HG03175 (cell line): ENCODE data around the gene SHQ1.

Experiments
- ATAC-seq: cut with Tn5 transposase; IDR thresholded peaks from one replicate; pipeline ENCODE4 v1.9.1; 2021; ENCODE audit warnings: mild to moderate bottlenecking, moderate library complexity; ENCODE audit not compliant: unreplicated experiment

SHQ1 gene

GRCh38 chr3:72847751-72848702, at the start of gene SHQ1:
Gene SHQ1 (minus strand): TSS chr3:72848445. CDS start chr3:72848340, 105 bp downstream.
- ATAC-seq: peak; percentile 93

DNA sequence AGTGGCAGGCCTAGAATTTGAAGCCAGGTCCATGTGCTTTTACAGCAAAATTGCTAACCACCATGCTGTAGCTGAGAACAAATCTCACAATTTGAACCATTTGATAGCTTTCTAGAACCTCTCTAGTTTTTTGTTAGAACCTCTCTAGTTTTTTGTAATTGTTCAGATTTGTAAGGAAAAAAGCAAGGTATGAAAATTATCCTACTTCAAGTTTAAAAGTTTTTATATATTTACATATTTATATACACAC, 49.4 kb upstream of the SHQ1 start:
- ATAC-seq: no peak

DNA sequence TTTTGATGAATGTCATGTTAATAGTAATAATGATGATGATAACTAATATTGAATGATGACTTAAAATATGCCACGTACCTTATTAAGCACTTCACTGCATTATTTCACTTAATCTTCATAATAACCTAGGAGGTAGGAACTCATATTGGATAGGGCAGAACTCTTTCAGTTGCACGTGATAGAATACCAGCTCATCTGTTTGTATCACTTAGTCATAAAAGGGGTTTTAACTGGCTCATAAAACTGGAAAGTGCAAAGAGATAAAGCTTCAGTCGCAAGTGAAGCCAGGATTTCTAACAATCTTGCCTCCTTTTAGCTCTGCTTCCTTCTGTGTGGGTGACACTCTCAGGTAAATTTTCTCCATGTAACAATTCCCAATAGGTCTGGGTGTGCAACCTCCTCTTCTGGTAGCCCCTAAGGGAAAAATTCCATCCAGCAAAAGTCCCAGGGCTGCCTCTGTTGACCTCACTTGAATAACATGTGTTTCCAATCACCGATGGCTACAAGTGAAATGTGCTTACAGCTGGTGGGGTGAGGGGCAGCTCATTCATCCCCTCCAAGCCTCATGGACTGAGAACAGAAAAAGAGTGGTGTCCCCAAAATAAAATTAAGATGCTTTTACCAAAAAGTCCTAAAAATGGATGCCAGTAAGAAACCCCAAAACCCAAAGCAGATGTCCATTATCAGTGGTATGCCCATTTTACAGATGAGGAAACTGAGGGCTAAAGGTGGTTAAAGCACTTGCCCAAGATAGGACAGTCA, 48.9 kb upstream of the SHQ1 start:
- ATAC-seq: no peak

DNA sequence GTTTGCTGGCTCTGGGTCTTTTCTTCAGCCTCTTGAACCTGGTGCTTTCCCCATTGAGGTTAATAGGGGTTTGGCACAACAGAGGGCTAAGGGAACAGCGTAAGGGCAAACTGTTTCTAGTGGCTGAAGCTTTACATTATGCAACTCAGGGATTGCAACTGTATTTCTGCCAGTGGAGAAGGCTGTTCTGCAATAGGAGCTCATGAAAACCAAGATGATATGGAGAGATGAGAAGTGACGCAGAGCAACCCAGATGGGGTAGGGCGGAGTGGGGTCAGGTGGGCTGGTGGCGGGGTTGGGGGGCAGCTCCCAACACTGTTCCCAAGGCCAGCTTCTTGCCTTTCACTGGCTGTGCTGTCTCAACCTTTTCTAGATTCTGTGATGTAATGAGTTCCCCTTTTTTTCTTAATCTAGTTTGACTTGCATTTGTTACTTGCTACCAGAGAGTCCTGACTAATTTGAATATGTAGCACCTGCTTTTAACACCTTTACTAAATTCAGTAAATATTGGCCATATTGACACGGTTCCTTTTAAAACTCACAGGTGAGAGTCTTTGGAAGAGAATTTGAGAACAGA, 46.8 kb upstream of the SHQ1 start:
- no peak for ATAC-seq

DNA sequence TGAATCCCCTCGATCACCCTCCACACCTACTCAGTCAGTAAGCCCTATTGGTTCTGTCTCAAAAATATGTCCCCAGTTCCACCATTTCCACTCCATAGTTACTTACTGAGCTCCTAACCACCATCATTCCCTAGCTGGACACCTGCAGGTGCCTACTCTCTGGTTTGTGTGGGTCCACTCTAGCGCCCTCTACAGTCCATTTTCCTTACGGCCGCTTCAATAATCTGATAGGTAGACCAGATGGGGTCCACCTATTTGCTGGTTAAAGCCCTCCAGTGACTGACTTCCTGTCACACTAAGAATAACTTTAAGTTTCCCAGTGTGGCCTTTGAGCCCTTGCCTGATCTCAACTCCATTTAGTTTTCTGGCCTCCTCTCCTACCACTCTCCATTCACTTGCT, 44.6 kb upstream of the SHQ1 start:
- ATAC-seq: no peak

DNA sequence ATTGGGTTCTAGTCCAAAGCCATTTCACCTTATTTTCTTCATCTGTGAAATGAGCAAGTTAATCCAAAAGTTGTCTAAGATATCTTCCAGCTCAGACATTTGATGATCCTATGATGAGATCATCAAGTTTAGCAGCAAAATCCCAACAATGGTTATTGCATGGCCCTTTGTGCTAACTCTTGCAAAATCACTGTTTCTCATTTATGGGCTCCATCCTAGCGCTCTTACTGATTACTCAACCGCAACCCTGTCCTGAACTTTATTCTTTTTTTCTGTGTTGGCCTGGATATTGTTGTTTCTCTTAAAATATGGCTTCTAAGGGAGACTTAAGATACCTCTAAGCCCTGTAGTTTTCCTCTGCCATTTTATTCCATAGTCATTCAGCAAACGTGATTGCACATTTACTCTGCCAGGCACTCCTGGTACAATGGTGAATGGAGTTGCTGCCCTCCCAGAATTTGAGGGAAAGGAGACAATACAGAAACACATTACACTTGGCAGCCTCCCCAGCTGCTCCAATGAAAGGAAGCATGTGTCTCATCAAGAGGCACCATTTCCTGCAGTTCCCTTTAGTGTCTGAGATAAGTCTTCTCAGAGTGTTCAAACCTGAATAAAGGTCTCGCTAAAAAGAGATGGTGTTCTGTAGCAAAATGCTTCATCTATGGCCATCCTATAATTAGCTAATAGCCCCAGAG, 44.0 kb upstream of the SHQ1 start:
- no peak for ATAC-seq

DNA sequence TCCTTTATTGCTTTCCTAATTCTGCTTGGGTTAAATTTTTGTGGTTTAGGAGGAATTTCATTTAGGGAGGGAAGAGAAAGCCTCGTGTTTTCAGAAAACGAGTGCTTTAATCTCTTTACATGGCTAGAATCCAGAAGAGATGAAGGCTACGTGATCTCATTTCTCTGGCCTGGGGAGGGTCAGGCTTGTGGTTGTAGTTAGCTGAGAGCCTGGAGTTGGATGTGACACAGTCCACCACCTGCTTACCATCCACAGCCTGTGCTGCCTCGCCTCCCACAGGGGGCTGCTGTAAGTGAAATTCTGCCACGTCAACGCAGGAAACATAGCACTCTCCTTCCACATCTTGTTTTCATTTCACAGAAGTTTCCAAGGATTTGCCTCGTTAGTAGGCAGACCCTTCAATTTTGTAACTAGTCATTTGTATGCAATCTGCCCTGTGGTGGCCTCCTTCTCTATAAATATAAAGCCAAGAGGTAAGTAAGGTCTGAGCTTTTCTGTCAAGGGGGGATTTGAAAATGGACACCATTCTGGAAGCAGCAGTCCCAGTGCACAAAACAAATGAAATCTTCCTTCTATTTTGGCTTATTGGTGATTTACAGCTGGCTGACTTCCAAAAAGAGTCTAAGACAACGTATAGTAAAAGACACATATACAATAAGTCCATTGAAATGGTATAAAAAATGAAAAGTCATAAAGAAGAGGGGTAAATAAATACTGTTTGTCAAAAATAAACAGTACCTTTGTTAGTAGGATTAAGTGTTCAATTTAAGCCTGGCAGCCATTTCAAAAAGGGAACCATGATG, 43.0 kb upstream of the SHQ1 start:
- ATAC-seq: no peak

- no peak for ATAC-seq
Measured at GRCh38 chr3:72890166-72890925, 42.1 kb upstream of the SHQ1 start.

- ATAC-seq: no peak
Measured at GRCh38 chr3:72889310-72890165, 41.3 kb upstream of the SHQ1 start.

DNA sequence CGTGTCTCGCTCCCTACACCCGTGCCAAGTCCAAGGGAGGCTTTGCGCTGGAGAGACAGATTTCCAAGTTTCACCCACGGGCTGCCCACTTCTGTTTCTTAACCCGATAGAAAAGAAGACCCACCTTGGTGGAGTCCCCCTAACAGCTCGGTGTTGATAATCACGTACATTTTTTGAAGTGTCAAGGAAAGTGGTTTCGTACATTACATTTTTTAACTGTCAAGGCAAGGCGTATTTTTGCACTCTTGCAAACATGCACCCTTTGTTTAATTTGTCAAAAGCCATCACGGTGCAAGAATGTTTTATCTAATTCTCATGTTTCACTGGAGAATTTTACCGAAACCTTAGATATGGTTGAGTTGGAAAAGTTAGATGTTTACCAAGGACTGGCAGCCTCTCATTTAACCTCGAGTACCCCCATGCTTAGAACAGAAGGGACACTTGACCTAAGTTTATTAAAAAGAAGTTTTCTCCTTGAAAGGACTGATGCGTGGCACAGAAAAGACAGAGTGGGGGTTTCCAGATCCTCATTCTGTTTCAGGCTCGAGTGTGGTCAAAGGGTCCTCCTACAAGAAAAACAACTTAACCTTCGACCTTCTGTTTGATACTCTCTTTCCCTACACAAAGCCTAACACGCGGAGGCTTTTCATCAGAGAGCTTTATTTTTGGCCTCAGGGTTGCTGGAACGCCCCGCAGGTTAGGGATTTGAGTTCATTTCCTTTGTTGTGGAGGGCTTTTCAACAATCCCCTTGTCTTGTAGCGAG, 40.5 kb upstream of the SHQ1 start:
- no peak for ATAC-seq

DNA sequence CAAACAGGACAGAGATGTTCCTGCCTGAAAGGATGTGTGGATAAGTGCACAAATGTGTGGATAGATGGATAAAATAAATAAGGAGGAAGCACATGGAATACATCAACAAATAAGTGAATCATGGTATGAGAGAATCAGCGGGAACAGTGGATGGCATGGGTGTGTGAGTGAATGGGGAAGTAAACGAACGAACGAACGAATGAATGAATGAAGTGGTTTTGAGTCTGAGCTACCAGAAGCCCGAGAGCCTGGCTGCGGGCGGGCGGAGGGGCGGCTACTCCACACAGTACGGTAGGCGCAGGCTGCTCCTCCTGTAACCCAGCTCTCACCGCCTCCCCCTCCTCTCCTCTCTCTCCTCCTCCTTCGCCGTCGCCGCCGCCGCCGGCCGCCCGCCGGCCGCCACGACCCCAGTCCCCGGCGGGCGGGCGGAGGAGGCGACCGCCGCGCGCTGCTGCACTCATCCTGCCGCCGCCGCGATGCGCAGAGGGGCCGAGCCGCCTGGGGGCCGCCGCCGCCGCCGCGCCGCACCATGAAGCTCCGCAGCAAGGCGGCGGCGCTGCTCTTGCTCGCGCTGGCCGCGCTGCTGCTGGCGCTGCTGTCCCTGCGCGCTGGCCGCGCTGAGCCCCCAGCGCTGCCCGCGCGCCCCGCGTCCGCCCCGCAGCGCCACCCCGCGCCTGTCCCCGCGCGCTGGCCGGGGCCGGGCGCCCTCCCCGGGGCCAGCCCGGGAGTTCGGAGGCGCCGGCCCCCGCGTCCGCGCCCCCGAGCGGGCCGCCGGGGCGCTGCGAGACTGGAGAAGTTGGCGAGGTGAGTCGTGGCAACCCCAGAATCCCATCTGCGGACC, 39.7 kb upstream of the SHQ1 start, which contains the start of gene GXYLT2:
Gene GXYLT2, plus strand, starts transcription at position 342 of the 841 bp plus-strand sequence. Its CDS starts 188 bp downstream, at position 530.
- ATAC-seq: peak; percentile 51

DNA sequence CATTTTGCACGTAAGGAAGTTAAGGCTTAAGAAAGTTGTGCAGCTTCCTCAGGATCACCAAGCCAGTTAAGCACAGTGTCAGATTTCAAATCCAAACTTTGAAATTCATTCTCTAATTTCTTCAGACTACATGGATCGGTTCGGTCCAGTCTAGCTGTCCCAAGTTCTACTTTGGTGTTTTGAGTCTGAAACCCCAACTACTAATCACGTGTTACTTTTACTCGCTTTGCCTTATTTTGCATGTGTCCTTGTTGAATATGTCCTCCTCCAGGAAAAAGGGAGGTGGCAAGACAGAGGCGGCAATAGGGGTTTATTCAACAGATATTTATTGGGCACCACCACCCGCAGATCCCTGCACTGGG, 39.1 kb upstream of the SHQ1 start:
- no peak for ATAC-seq

DNA sequence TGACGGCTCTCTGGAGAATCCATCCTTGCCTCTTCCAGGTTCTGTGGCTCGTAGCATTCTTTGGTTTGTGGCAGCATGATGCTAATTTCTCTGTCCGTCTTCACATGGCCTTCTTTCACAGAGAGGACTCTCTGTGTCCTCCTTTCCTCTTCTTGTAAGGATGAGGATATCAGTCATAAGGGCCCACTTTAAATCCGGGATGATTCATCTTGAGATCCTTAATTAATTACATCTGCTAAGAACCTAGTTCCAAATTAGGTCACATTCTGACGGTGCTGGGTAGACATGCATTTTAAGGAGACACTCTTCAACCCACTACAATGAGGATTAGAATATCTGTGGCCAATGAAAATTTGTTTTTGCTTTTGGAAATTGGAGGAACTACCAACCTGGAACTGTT, 23.9 kb upstream of the SHQ1 start:
- no peak for ATAC-seq

DNA sequence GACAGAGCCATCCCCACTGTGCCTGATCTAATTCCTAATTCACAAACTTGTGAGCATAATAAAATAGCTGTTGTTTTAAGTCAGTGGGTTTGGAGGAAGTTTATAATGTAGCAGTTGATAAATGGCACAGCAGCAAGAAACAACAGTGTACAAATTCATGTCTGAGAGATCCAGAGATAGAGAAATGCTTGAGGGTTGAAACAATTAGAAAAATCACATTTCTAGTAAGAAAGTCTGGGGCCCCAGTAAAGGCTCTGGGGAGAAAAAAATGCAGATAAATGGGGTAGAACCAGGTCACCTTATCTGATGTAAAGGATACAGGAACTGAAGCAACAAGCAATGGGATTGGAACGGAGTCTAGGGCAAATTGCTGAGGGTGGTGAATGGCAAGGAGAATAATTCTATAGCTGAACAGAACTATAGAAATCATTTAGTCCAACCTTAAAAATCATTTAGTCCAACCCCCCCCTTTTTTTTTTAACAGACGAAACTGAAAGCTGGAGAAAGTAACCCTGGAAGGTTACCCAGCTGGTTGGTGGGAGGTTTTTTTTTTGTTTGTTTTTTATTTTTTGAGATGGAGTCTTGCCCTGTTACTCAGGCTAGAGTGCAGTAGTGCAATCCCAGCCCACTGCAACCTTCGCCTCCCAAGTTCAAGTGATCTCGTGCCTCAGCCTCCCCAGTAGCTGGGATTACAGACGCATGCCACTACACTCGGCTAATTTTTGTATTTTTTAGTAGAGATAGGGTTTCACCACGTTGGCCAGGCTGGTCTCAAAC, 14.3 kb upstream of the SHQ1 start:
- ATAC-seq: no peak

DNA sequence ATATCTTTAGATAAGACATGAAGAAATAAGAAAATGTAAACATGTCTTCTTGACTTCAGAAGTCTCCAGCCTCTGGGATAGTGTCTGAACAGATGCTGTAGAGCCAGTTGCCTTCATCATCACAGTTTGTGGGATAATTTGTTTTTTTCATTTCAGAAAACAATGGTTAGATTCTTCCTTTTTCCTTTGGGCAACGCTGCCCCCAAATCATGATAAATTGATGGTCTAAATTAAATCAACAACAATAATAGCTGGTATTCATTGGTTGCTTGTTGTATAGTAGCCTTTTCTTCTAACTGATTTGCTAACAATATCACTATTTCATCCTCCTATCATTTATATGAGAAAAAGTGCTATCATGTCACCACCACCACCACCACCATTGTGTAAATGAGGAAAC, 12.6 kb upstream of the SHQ1 start:
- no peak for ATAC-seq

GRCh38 chr3:72860053-72860452, 11.8 kb upstream of the SHQ1 start:
- ATAC-seq: no peak
